GM18507 (cell line): Measurements from ENCODE around the gene SYNPO2L.
"Not testable (repeated sequence)": the region's sequence is repeated elsewhere in the genome, so short reads cannot be mapped to it uniquely, and the experiment has no call there.

Experiments
- DNase-seq: peaks from one replicate; pipeline ENCODE4 v3.0.0; 2011; ENCODE audit warnings: low read depth; ENCODE audit not compliant: insufficient read length; ENCODE audit errors: extremely low spot score
- FAIRE-seq: peaks from 2 replicates; lab custom pipeline; 2011; peaks lifted over from hg19 to GRCh38; lab: Jason Lieb, UNC

The SYNPO2L gene

DNA sequence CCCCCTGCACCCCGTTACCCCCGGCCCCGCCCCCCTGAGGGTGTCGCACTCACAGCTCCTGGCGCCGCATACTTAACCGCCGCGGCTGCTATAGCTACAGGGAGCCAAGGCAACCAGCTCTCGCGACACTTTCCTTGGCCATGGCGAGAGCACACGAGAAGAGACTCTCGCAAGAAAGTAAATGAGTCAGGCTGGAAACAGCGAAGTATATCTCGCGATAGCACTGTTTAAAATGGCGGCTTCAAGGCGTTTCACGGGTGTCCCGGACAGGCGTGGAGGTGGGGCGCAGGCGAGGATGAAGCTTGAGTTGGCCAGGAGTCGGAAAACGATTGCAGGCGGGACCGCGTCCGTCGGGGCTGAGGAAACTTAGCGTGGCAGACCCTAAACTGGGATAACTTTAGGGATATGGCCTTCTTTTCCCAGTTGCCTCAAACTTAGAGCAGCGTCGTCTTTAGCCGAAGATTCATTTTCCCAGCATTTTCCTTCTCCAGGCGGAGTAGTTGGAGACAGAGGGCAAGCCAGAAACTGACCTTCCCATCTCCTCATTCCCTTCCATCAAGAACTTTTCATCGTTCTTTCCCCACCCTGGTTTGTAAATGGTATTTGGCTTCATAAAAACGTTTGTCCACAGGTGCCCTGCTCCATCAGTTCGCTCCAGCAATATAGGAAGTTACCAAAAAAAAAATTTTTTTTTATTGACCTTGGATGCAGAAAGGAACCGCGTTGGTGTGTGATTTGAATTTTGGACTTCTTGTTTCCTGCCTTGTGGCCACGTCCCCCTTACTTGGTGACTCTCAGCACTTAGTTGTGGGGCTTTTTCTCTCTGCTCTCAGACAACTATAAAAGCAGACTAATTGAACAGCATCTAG is 29.7 kb downstream of the SYNPO2L start:
- FAIRE-seq, result peak; percentile 95
- peak; percentile 93 for DNase-seq

DNA sequence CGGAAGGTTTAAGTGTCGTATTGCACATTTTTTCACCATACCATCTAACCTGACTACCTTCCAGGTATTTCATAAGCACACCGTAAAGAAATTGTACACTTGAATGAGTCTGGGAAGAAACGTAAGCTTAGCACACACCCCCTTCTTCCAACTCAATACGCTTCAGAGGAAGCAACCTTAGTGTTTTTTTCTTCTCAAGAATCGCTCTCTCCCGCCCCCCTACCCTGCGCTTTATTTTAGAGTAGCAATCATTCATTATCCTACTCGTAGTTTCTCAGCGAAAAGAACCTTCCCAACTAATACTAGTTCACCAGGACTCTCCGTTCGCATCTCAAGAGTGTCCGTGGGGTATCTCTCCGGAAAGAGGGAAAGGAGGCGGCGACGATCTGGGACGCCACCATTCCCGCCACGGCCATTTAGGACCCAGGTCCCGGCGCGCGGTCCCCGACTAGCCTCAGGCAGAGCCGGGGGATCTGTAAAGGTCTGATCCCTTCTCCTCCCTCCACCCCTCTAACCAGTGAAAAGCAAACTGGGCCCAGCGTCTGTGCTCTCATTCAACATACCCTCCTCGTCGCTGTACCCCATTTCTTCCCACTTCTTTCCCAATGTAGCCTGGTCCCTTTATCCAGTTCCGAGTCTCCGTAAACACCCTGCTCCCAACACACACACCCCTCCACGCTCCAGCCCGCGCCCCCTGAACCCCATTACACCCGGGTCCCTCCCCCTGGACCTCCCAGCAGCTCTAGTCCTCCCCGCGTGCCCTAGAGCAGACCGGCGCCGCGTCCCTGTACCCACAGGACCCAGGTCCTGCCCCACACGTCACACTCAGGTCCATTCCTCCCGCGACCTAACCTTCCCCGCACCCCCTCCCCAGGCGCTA is 30.6 kb downstream of the SYNPO2L start:
- FAIRE-seq, result no peak

GRCh38 chr10:73623056-73623455 is 32.8 kb downstream of the SYNPO2L start:
- no peak for FAIRE-seq

More for the DNA sequence above, 30.6 kb downstream of the SYNPO2L start:
- no peak for DNase-seq

GRCh38 chr10:73620974-73621373 is 34.9 kb downstream of the SYNPO2L start:
- not testable (repeated sequence) for FAIRE-seq

More at GRCh38 chr10:73623056-73623455, 32.8 kb downstream of the SYNPO2L start:
- DNase-seq, result no peak

DNA sequence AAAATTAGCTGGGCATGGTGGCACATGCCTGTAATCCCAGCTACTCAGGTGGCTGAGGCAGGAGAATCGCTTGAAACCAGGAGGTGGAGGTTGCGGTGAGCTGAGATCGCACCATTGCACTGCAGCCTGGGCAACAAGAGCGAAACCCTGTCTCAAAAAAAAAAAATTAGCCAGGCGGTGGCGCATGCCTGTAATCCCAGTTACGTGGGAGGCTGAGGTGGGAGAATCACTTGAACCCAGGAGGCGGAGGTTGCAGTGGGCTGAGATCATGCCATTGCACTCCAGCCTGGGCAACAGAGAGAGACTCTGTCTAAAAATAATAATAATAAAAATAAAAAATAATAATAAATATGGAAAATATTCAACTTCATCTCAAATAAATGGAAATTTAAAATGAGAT is 38.7 kb downstream of the SYNPO2L start:
- DNase-seq, FAIRE-seq: not testable (repeated sequence)

More at GRCh38 chr10:73620974-73621373, 34.9 kb downstream of the SYNPO2L start:
- DNase-seq, result not testable (repeated sequence)

DNA sequence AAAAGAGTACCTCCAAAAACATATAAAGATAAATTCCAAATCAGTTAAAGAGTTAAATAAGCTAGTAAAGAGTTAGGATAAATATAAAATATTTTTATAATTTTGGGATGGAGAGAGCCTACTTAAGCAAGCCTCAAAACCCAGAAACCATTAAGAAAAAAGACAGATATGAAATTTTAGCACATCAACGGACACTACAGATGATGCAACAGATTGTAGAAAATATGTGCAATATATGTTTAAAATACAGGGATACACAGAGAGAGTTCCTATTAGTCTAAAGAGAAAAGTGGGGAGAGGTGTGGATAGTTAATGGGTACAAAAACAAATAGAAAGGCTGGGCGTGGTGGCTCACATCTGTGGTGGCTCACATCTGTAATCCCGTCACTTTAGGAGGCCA is 41.1 kb downstream of the SYNPO2L start:
- FAIRE-seq, result no peak

DNA sequence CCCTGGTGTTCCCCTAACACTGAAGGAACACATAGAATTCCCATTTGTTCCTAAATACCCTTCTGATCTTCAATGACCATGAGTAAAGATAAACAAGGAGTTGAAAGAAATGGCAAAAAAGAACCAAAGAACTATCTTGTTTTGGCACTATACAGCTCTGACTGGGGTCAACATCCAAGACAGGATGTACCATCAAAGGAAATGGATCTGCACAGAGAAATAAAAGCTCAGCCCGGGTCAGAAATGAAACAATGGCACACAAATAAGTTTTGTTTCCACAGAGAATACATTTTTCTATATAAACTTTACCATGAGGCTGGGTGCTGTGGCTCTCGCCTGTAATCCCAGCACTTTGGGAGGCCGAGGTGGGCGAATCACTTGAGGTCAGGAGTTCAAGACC is 46.7 kb downstream of the SYNPO2L start:
- DNase-seq (no peak), FAIRE-seq (no peak)

More for the DNA sequence above, 41.1 kb downstream of the SYNPO2L start:
- no peak for DNase-seq

- DNase-seq, result no peak
- FAIRE-seq, result no peak
Observed at GRCh38 chr10:73601486-73601921, 54.3 kb downstream of the SYNPO2L start.

- DNase-seq (no peak), FAIRE-seq (no peak)
Observed at GRCh38 chr10:73597346-73597745, 58.5 kb downstream of the SYNPO2L start.
